SU-DHL-6 (cell line): Measurements from ENCODE around the gene CRPPA.

Source experiments
- EZH2phosphoT487 ChIP-seq: fragments of 200-600 bp; sonication (generic), shearing (Covaris generic); conservative IDR thresholded peaks from 2 replicates; pipeline ENCODE4 v1.6.1; 2018; ENCODE audit warnings: mild to moderate bottlenecking, antibody characterized with exemption, low read length, moderate library complexity, mixed read lengths
- TF ChIP-seq, protein P1 (sequence below): fragments of 200-600 bp; sonication (generic); IDR thresholded peaks from one replicate; pipeline ENCODE4 v1.5.1; 2017; ENCODE audit warnings: antibody characterized with exemption, mild to moderate bottlenecking, low read length, moderate library complexity; ENCODE audit not compliant: insufficient read depth, poor library complexity, severe bottlenecking

DNA sequence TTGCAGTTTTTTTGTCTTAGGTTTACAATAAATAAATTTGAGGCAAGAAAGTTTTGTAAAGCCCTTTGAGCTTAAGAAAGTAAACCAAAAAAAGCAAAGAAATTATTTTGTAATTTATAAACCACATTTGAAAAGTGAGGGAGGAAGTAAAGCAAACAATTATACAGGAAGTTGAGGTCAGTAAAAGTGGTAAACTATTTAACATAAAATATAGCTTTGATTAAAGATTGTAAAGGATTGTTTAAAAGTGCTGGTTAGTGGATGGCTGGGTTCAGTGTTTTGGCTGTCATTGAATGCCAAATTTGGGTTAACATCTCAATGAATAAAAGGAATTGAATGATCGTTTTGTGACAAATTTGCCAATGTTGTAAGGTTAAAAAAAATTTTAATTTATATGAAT is 34.3 kb upstream of the CRPPA start:
- TF ChIP-seq, protein P1, sequence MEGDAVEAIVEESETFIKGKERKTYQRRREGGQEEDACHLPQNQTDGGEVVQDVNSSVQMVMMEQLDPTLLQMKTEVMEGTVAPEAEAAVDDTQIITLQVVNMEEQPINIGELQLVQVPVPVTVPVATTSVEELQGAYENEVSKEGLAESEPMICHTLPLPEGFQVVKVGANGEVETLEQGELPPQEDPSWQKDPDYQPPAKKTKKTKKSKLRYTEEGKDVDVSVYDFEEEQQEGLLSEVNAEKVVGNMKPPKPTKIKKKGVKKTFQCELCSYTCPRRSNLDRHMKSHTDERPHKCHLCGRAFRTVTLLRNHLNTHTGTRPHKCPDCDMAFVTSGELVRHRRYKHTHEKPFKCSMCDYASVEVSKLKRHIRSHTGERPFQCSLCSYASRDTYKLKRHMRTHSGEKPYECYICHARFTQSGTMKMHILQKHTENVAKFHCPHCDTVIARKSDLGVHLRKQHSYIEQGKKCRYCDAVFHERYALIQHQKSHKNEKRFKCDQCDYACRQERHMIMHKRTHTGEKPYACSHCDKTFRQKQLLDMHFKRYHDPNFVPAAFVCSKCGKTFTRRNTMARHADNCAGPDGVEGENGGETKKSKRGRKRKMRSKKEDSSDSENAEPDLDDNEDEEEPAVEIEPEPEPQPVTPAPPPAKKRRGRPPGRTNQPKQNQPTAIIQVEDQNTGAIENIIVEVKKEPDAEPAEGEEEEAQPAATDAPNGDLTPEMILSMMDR, result no peak
- TF ChIP-seq EZH2phosphoT487, result no peak
